Measurements from ENCODE around the gene CHD5.

CHD5 gene

GRCh38 chr1:6069573-6069972 is 110.5 kb downstream of the CHD5 start (continued):
- TF ChIP-seq ZC3H10 (CRISPR knock-in tag; IDR thresholded peaks at IDR 0.05) (no peak), POU6F1 (CRISPR knock-in tag; IDR thresholded peaks at IDR 0.05; ENCODE audit: borderline replicate concordance, low read depth) (no peak), ZNF8 (CRISPR knock-in tag; IDR thresholded peaks at IDR 0.05) (no peak), ISL1 (CRISPR knock-in tag; IDR thresholded peaks at IDR 0.05) (no peak)

GRCh38 chr1:6068932-6069331 is 111.2 kb downstream of the CHD5 start:
- no peak for TF ChIP-seq CSRNP3 (CRISPR knock-in tag; IDR thresholded peaks at IDR 0.05)
- no peak for ATAC-seq

- TF ChIP-seq TCF4 (CRISPR knock-in tag; IDR thresholded peaks at IDR 0.05; ENCODE audit: borderline replicate concordance) (no peak), ZFP3 (CRISPR knock-in tag; IDR thresholded peaks at IDR 0.05) (no peak), ZNF565 (CRISPR knock-in tag; conservative IDR thresholded peaks at IDR 0.05; ENCODE audit: low read depth) (no peak), PPARA (CRISPR knock-in tag; IDR thresholded peaks at IDR 0.05; ENCODE audit: borderline replicate concordance) (no peak), CSDC2 (CRISPR knock-in tag; IDR thresholded peaks at IDR 0.05) (no peak), ESRRG (CRISPR knock-in tag; IDR thresholded peaks at IDR 0.05) (no peak), TSHZ2 (CRISPR knock-in tag; IDR thresholded peaks at IDR 0.05) (no peak), ARNTL (CRISPR knock-in tag; IDR thresholded peaks at IDR 0.05; ENCODE audit: borderline replicate concordance, low read depth) (no peak), GLIS3 (CRISPR knock-in tag; IDR thresholded peaks at IDR 0.05) (no peak), POU6F1 (CRISPR knock-in tag; IDR thresholded peaks at IDR 0.05; ENCODE audit: borderline replicate concordance, low read depth) (no peak), BACH2 (CRISPR knock-in tag; IDR thresholded peaks at IDR 0.05; ENCODE audit: borderline replicate concordance) (no peak), ZNF70 (CRISPR knock-in tag; IDR thresholded peaks at IDR 0.05) (no peak)
- ATAC-seq = no peak
Observed at GRCh38 chr1:6068073-6068472, 112.0 kb downstream of the CHD5 start.

GRCh38 chr1:6066680-6067079 is 113.4 kb downstream of the CHD5 start:
- no peak for ATAC-seq
- no peak for TF ChIP-seq CSDC2 (CRISPR knock-in tag; IDR thresholded peaks at IDR 0.05)
- no peak for TF ChIP-seq PATZ1 (CRISPR knock-in tag; IDR thresholded peaks at IDR 0.05; ENCODE audit: borderline replicate concordance)
- no peak for TF ChIP-seq ESRRG (CRISPR knock-in tag; IDR thresholded peaks at IDR 0.05)
- TF ChIP-seq CREB5 (CRISPR knock-in tag; IDR thresholded peaks at IDR 0.05; ENCODE audit: low read depth) = no peak
- TF ChIP-seq ZFP3 (CRISPR knock-in tag; IDR thresholded peaks at IDR 0.05) = no peak
- no peak for TF ChIP-seq RARB (CRISPR knock-in tag; IDR thresholded peaks at IDR 0.05)
- no peak for TF ChIP-seq SNAI2 (CRISPR knock-in tag; IDR thresholded peaks at IDR 0.05)
- no peak for TF ChIP-seq ZNF565 (CRISPR knock-in tag; conservative IDR thresholded peaks at IDR 0.05; ENCODE audit: low read depth)
- TF ChIP-seq PPARA (CRISPR knock-in tag; IDR thresholded peaks at IDR 0.05; ENCODE audit: borderline replicate concordance) = no peak
- no peak for TF ChIP-seq CSRNP3 (CRISPR knock-in tag; IDR thresholded peaks at IDR 0.05)
- TF ChIP-seq POU6F1 (CRISPR knock-in tag; IDR thresholded peaks at IDR 0.05; ENCODE audit: borderline replicate concordance, low read depth) = no peak
- TF ChIP-seq BACH2 (CRISPR knock-in tag; IDR thresholded peaks at IDR 0.05; ENCODE audit: borderline replicate concordance) = no peak
- TF ChIP-seq ZC3H10 (CRISPR knock-in tag; IDR thresholded peaks at IDR 0.05) = no peak
- no peak for TF ChIP-seq TCF4 (CRISPR knock-in tag; IDR thresholded peaks at IDR 0.05; ENCODE audit: borderline replicate concordance)
- no peak for TF ChIP-seq ZFP30 (CRISPR knock-in tag; IDR thresholded peaks at IDR 0.05)

Measured in SK-N-SH treated with all-trans-retinoic acid at 6 μM for 48 hours (cell line).